ELR (cell line): ENCODE results near the gene KLF16.

ENCODE experiments used
- DNase-seq: peaks from one replicate; pipeline ENCODE4 v3.0.0-alpha.2; 2015; ENCODE audit warnings: low read depth

KLF16 gene

DNA sequence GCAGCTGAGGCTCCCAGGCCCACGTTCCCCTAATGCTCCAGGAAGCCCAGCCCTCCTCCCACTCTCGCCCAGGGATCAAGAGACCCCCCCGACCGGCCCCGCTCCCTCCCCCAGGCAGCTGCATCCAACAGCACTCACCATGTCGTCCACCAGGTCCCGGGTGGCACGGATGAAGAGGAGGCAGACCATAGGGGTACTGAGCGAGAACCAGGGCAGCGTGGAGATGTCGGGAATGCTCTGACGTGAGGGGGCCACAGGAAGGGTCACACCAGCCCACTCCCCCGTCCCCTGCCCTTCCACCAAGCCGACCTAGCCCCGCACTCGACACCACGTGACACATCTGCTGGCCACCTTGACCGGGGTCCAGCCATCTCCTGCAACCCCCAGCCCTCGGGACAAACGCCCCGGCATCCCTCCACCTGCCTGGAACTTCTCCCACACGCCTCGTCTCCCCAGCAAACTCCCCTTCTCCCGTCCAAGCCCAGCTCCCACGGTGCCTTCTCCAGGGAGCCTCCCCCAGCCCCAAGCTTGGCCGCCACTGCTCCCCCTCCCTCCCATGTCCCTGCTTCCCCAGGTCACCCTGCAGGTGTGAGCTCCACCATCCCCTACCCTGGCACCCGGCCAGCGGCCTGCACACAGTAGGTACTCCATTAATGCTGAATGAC is 56.2 kb downstream of the KLF16 start:
- no peak for DNase-seq

DNA sequence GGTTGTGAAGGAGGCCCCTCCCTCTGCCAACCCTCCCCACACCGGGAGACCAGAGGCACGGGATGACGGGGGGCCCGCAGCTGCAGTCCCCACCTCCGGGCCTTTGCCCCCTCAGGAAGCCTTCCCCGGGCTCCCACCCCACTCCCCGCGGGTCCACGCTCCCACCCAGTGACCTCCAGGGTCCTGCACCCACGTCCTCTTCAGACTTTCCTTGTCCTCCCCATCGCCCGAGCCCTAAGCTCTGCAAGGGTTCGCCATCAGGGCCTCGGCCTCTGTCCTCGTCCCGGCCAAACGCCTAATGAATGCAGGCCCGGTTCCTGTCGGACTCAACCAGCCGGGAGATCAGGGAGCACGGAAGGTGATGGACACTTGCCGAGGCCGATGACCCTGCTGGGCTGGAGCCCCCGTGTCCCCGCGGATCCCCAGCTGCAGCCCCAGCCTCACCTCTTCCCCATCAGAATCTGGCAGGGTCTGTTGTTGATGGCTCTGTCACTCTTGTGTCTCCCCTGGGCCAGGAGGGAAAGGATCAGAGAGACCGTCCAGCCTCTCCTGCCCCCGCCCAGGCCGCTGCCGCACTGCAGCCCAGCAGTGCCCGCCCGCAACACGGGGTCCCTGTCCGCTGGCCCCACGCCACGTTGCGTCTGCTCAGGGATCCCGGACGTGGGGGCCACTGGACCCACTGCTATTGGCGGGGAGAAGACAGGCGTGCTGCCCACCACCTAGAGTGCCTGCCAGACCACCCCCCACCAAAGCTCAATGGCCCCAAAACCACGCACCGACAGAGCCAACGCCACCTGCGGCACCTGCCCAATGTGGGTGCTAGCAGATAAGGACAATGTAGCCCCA is 57.0 kb downstream of the KLF16 start:
- DNase-seq, result no peak

GRCh38 chr19:1805401-1806183 is 57.8 kb downstream of the KLF16 start:
- no peak for DNase-seq

- DNase-seq, result no peak
These were observed 58.5 kb downstream of the KLF16 start for GRCh38 chr19:1804858-1805257.
